ENCODE data around the gene GLUD2. TPM values are rescaled to one million over a fixed set of nuclear protein-coding genes. Genes with fewer than 3 reads are reported as not detected.

Gene GLUD2
- total and polyA plus RNA-seq, 9 of the 15 experiments (the other 6 are each of a cell fraction or from before 2014, with no cell fraction given) = 1.5 to 9.6 (median 7.1) TPM

DNA sequence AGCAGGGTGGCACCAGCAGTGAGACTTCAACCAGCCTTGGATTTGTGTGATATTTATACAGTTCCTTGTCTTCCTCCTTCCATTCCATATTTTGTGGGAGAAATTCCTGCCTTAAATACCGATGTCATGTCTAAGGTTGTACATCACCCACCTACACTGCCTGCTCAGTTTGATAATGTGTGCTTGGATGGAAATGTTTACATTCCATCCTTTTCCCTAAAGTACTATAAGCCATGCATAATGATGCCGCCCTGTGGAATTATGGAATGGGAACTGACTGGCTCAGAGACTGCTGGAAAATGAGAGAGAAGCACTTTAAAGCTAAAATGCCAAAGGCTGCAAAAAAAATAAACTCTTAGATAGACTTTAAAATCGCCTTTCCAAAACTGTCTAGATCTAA lies 11.3 kb upstream of the GLUD2 start (continued):
- TF ChIP-seq, protein P1, sequence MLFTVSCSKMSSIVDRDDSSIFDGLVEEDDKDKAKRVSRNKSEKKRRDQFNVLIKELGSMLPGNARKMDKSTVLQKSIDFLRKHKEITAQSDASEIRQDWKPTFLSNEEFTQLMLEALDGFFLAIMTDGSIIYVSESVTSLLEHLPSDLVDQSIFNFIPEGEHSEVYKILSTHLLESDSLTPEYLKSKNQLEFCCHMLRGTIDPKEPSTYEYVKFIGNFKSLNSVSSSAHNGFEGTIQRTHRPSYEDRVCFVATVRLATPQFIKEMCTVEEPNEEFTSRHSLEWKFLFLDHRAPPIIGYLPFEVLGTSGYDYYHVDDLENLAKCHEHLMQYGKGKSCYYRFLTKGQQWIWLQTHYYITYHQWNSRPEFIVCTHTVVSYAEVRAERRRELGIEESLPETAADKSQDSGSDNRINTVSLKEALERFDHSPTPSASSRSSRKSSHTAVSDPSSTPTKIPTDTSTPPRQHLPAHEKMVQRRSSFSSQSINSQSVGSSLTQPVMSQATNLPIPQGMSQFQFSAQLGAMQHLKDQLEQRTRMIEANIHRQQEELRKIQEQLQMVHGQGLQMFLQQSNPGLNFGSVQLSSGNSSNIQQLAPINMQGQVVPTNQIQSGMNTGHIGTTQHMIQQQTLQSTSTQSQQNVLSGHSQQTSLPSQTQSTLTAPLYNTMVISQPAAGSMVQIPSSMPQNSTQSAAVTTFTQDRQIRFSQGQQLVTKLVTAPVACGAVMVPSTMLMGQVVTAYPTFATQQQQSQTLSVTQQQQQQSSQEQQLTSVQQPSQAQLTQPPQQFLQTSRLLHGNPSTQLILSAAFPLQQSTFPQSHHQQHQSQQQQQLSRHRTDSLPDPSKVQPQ (CRISPR knock-in tag; IDR thresholded peaks at IDR 0.05; ENCODE audit: borderline replicate concordance) = no peak
- TF ChIP-seq RBM22 (IDR thresholded peaks at IDR 0.05; ENCODE audit: low read depth, low read length, poor library complexity, severe bottlenecking) = no peak
- no peak for TF ChIP-seq ZNF282 (CRISPR knock-in tag; IDR thresholded peaks at IDR 0.05)
- TF ChIP-seq ZKSCAN1 (IDR thresholded peaks at IDR 0.05; ENCODE audit: low read depth, low read length) = no peak
- TF ChIP-seq BRD4 (IDR thresholded peaks at IDR 0.05) = no peak
- no peak for TF ChIP-seq ARID1B (IDR thresholded peaks at IDR 0.05)
- TF ChIP-seq ZNF717 (CRISPR knock-in tag; IDR thresholded peaks at IDR 0.05) = no peak
- no peak for TF ChIP-seq HMG20B (CRISPR knock-in tag; IDR thresholded peaks at IDR 0.05)
- no peak for TF ChIP-seq PPARD (CRISPR knock-in tag; IDR thresholded peaks at IDR 0.05)

DNA sequence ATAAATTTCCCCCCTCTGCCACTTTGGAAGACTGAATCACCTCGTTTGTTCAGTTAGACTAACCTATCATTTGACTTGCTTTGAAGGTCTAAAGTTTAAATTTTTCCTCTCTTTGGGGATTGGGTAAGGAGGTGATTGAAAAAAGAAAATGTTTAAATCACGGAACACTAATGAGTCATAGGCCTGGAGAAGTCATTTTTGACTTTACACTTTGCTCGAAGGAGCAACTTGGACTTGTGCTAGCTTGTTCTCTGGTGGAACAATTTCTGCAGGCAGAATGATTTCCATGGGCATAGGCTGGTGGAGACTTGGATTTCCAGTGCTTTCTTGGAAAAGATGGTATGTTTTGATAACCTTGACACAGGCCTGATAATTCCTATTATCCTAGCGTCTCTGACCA lies 10.5 kb upstream of the GLUD2 start:
- no peak overlapping the region for H3K27ac ChIP-seq (ENCODE audit: extremely low read depth, low read depth, low read length)
- no peak overlapping the region for H3K9ac ChIP-seq (ENCODE audit: insufficient read depth in 1 of 2, low read depth in 2 of 2, low read length in 2 of 2)
- no peaks in the 10 kb centered on the region for H3K27me3 ChIP-seq (ENCODE audit: control insufficient read depth in 2 of 2, insufficient read depth in 2 of 2, low read length in 2 of 2)
- no peaks in the 10 kb centered on the region for H3K36me3 ChIP-seq (ENCODE audit: control insufficient read depth, insufficient read depth, low read length)
- H3K9me1 ChIP-seq (ENCODE audit: control insufficient read depth, insufficient read depth, low read length) = no peaks in the 10 kb centered on the region
- DNase-seq (ENCODE audit: extremely low read depth in 1 of 4, low spot score in 3 of 4) (no peak), ATAC-seq (no peak), FAIRE-seq (no peak)
- no peaks in the 10 kb centered on the region for H3K4me1 ChIP-seq (replicated peaks in 1 of 2; ENCODE audit: control insufficient read depth in 2 of 2, insufficient read depth in 2 of 2, low read length in 2 of 2)
- in situ Hi-C loops (cut with MboI) = no loop called here
- no peaks in the 10 kb centered on the region for H4K20me1 ChIP-seq (replicated peaks; ENCODE audit: control insufficient read depth, insufficient read depth, low read length)
- CTCF ChIA-PET (ENCODE audit: low intra/inter-chr PET ratio) = no interaction called here
- WGBS (ENCODE audit: insufficient coverage, low coverage, missing lambda C conversion rate) = 0% methylated on average over 4 of the region's 4 CpGs
- H3K4me2 ChIP-seq (ENCODE audit: insufficient read depth, low read length) = no peak overlapping the region
- BruUV-seq (replicated peaks) = no TSS peak
- POLR2A ChIA-PET = no interaction called here
- H3K79me2 ChIP-seq (ENCODE audit: control insufficient read depth, insufficient read depth, low read length) = no peaks in the 10 kb centered on the region
- H3K4me3 ChIP-seq = no peak overlapping the region
- intact Hi-C loops (cut with micrococcal nuclease) = no loop called here
- no peak overlapping the region for H2AFZ ChIP-seq (ENCODE audit: low read depth, low read length)
- no peaks in the 10 kb centered on the region for H3K9me3 ChIP-seq (replicated peaks; ENCODE audit: control insufficient read depth, insufficient read depth, low read depth, low read length)
- TF ChIP-seq IFI16 (CRISPR knock-in tag; IDR thresholded peaks at IDR 0.05) (no peak), ZNF436 (CRISPR knock-in tag; IDR thresholded peaks at IDR 0.05) (no peak), FOXA3 (CRISPR knock-in tag; conservative IDR thresholded peaks at IDR 0.05 in 1 of 2, IDR thresholded peaks at IDR 0.05 in 1 of 2) (no peak), ZKSCAN3 (CRISPR knock-in tag; IDR thresholded peaks at IDR 0.05) (no peak), TAF15 (IDR thresholded peaks at IDR 0.05; ENCODE audit: low read depth, low read length) (no peak), GABPA (tag; conservative IDR thresholded peaks at IDR 0.05; ENCODE audit: low read depth) (no peak), CBX8 (IDR thresholded peaks at IDR 0.05; ENCODE audit: borderline replicate concordance, extremely low read depth, low read depth, low read length, poor library complexity, severe bottlenecking) (no peak), BRD9 (IDR thresholded peaks at IDR 0.05; ENCODE audit: low read depth, partially characterized antibody) (no peak)
- TF ChIP-seq, protein P2, sequence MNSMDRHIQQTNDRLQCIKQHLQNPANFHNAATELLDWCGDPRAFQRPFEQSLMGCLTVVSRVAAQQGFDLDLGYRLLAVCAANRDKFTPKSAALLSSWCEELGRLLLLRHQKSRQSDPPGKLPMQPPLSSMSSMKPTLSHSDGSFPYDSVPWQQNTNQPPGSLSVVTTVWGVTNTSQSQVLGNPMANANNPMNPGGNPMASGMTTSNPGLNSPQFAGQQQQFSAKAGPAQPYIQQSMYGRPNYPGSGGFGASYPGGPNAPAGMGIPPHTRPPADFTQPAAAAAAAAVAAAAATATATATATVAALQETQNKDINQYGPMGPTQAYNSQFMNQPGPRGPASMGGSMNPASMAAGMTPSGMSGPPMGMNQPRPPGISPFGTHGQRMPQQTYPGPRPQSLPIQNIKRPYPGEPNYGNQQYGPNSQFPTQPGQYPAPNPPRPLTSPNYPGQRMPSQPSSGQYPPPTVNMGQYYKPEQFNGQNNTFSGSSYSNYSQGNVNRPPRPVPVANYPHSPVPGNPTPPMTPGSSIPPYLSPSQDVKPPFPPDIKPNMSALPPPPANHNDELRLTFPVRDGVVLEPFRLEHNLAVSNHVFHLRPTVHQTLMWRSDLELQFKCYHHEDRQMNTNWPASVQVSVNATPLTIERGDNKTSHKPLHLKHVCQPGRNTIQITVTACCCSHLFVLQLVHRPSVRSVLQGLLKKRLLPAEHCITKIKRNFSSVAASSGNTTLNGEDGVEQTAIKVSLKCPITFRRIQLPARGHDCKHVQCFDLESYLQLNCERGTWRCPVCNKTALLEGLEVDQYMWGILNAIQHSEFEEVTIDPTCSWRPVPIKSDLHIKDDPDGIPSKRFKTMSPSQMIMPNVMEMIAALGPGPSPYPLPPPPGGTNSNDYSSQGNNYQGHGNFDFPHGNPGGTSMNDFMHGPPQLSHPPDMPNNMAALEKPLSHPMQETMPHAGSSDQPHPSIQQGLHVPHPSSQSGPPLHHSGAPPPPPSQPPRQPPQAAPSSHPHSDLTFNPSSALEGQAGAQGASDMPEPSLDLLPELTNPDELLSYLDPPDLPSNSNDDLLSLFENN (IDR thresholded peaks at IDR 0.05; ENCODE audit: low read depth in 2 of 2, low read length in 2 of 2) = no peak

Measured in K562 (cell line).